GM23338 (cell line): ENCODE results near the gene ICAM1. TPM values are rescaled to one million over a fixed set of nuclear protein-coding genes. Genes with fewer than 3 reads are reported as not detected.

Experiments used
- ATAC-seq: fragments of 200-7000 bp; cut with Tn5 transposase; 3 replicates; pipeline ENCODE4 v1.9.1; 2020
- DNase-seq: peaks from one replicate; pipeline ENCODE4 v3.0.0-alpha.2; 2015; ENCODE audit warnings: low spot score
- H2AFZ ChIP-seq: fragments of 200-600 bp; sonication (generic); 2 replicates; pipeline ENCODE4 v1.8.0; 2016; ENCODE audit warnings: antibody characterized with exemption, mild to moderate bottlenecking, moderate library complexity
- H3F3A ChIP-seq: fragments of 200-600 bp; sonication (generic); replicated peaks from 2 replicates; pipeline ENCODE4 v1.8.0; 2017; ENCODE audit warnings: antibody characterized with exemption, mixed run types, low read depth
- H3K27ac ChIP-seq: fragments of 200-600 bp; sonication (generic); 2 replicates; pipeline ENCODE4 v1.6.1; 2016; ENCODE audit warnings: low read depth
- H3K27me3 ChIP-seq: fragments of 200-600 bp; sonication (generic); 2 replicates; pipeline ENCODE4 v1.8.0; 2016; ENCODE audit warnings: mild to moderate bottlenecking, mixed run types, moderate library complexity; ENCODE audit not compliant: insufficient read depth
- H3K36me3 ChIP-seq: fragments of 200-600 bp; sonication (generic); 2 replicates; pipeline ENCODE4 v1.8.0; 2016; ENCODE audit warnings: mild to moderate bottlenecking; ENCODE audit not compliant: insufficient read depth
- H3K4me1 ChIP-seq: fragments of 200-600 bp; sonication (generic); 2 replicates; pipeline ENCODE4 v1.8.0; 2016; ENCODE audit warnings: mild to moderate bottlenecking, moderate library complexity; ENCODE audit not compliant: insufficient read depth
- H3K4me2 ChIP-seq: fragments of 200-600 bp; sonication (generic); 2 replicates; pipeline ENCODE4 v1.7.1; 2017; ENCODE audit warnings: mixed run types
- H3K4me3 ChIP-seq: fragments of 200-600 bp; sonication (generic); 2 replicates; pipeline ENCODE4 v1.6.1; 2016; ENCODE audit warnings: mixed run types
- H3K79me2 ChIP-seq: fragments of 200-600 bp; sonication (generic); replicated peaks from 2 replicates; pipeline ENCODE4 v1.8.0; 2017; ENCODE audit warnings: mild to moderate bottlenecking; ENCODE audit not compliant: insufficient read depth
- H3K9me2 ChIP-seq: fragments of 200-600 bp; sonication (generic); 2 replicates; pipeline ENCODE4 v1.8.0; 2017; ENCODE audit not compliant: insufficient read depth
- H4K20me1 ChIP-seq: fragments of 200-600 bp; sonication (generic); replicated peaks from 2 replicates; pipeline ENCODE4 v1.8.0; 2017; ENCODE audit warnings: mild to moderate bottlenecking; ENCODE audit not compliant: insufficient read depth
- H3K27ac Mint-ChIP-seq: 2 replicates; pipeline ENCODE4 v1.8.0; 2020; ENCODE audit warnings: inconsistent platforms, mild to moderate bottlenecking, moderate library complexity, mixed read lengths
- H3K27me3 Mint-ChIP-seq: 3 replicates; pipeline ENCODE4 v1.8.0; 2022; ENCODE audit warnings: low read depth, mild to moderate bottlenecking, moderate library complexity, mixed read lengths, inconsistent platforms; ENCODE audit not compliant: insufficient read depth, poor library complexity
- H3K36me3 Mint-ChIP-seq: 3 replicates; pipeline ENCODE4 v1.8.0; 2021; ENCODE audit warnings: low read depth, mild to moderate bottlenecking, inconsistent platforms, moderate library complexity, mixed read lengths
- H3K4me1 Mint-ChIP-seq: 3 replicates; pipeline ENCODE4 v1.8.0; 2020; ENCODE audit warnings: mild to moderate bottlenecking, inconsistent platforms, mixed read lengths
- H3K4me3 Mint-ChIP-seq: 3 replicates; pipeline ENCODE4 v1.8.0; 2021; ENCODE audit warnings: moderate library complexity, mild to moderate bottlenecking, inconsistent platforms, mixed read lengths
- H3K9me3 Mint-ChIP-seq: 3 replicates; pipeline ENCODE4 v1.8.0; 2020; ENCODE audit warnings: moderate library complexity, mild to moderate bottlenecking, inconsistent platforms, mixed read lengths
- CTCF ChIP-seq, 2 experiments: fragments of 200-600 bp in 1 of 2; sonication (generic) in 1 of 2; conservative IDR thresholded peaks; 2 replicates each; pipeline versions ENCODE4 v1.5.1 to v1.6.1; 2016 to 2017; ENCODE audit warnings: antibody characterized with exemption in 2 of 2, low read depth in 2 of 2, mild to moderate bottlenecking in 2 of 2, moderate library complexity in 1 of 2
- ETS1 ChIP-seq: IDR thresholded peaks from 2 replicates; pipeline ENCODE4 v1.6.1; 2016; ENCODE audit warnings: antibody characterized with exemption
- EZH2 ChIP-seq: fragments of 200-600 bp; sonication (generic); IDR thresholded peaks from one replicate; pipeline ENCODE4 v1.8.0; 2017; ENCODE audit warnings: antibody characterized with exemption, mild to moderate bottlenecking, low read depth; ENCODE audit not compliant: unreplicated experiment
- EZH2phosphoT487 ChIP-seq: fragments of 200-600 bp; sonication (generic); IDR thresholded peaks from one replicate; pipeline ENCODE4 v1.8.1; 2018; ENCODE audit warnings: antibody characterized with exemption; ENCODE audit not compliant: unreplicated experiment
- JUNB ChIP-seq: IDR thresholded peaks from one replicate; pipeline ENCODE4 v1.6.1; 2016; ENCODE audit warnings: antibody characterized with exemption; ENCODE audit not compliant: unreplicated experiment
- NANOG ChIP-seq: IDR thresholded peaks from 2 replicates; pipeline ENCODE4 v1.6.1; 2016; ENCODE audit warnings: antibody characterized with exemption, borderline replicate concordance
- POLR2AphosphoS5 ChIP-seq: IDR thresholded peaks from 2 replicates; pipeline ENCODE4 v1.6.1; 2016; ENCODE audit warnings: antibody characterized with exemption, low read depth
- REST ChIP-seq: IDR thresholded peaks from one replicate; pipeline ENCODE4 v1.6.1; 2018; ENCODE audit warnings: antibody characterized with exemption; ENCODE audit not compliant: unreplicated experiment
- ZNF331 ChIP-seq: fragments of 250-450 bp; sonication (Bioruptor Pico); IDR thresholded peaks from 2 replicates; pipeline ENCODE4 v1.5.0; 2020; ENCODE audit warnings: low read depth, mild to moderate bottlenecking, moderate library complexity
- polyA plus RNA-seq: library from polyadenylated mRNA; unstranded; fragments of >200 nt; fragmentation: Nextera tagmentation; extraction: Ambion mirVana; gene quantifications from 2 replicates; pipeline ENCODE4 v1.2.1, GENCODE V29; 2016
- total RNA-seq: library from RNA; depleted of rRNA; stranded (reverse); fragments of >200 nt; shearing (Covaris generic); gene quantifications from 2 replicates; pipeline ENCODE4 v1.2.3, GENCODE V29; 2014

Gene ICAM1
- total and polyA plus RNA-seq, 2 experiments from 2014 or later: 1.6 to 3.5 TPM

GRCh38 chr19:10285393-10285792, 14.5 kb downstream of the ICAM1 start:
- H3K4me3 Mint-ChIP-seq: no peak overlapping the region
- peaks cover 20% of the 10 kb centered on the region; the same call in 2 of the 3 replicates for H3K4me1 Mint-ChIP-seq
- ATAC-seq (no peak), DNase-seq (no peak)
- peaks cover 43% of the 10 kb centered on the region for H3K27me3 Mint-ChIP-seq
- peaks cover 45% of the 10 kb centered on the region for H3K27me3 ChIP-seq
- no peak overlapping the region for H3K4me3 ChIP-seq
- H3K9me3 Mint-ChIP-seq: peaks cover 3% of the 10 kb centered on the region; the same call in 1 of the 3 replicates
- H4K20me1 ChIP-seq: no peaks in the 10 kb centered on the region; the same call in none of the 2 replicates
- H3K4me1 ChIP-seq: peaks cover 11% of the 10 kb centered on the region; the same call in 1 of the 2 replicates
- H3K27ac ChIP-seq: no peak overlapping the region
- H2AFZ ChIP-seq: no peak overlapping the region
- peaks cover 8% of the 10 kb centered on the region; the same call in 2 of the 3 replicates for H3K36me3 Mint-ChIP-seq
- peaks cover 7% of the 10 kb centered on the region; the same call in 1 of the 2 replicates for H3F3A ChIP-seq
- H3K36me3 ChIP-seq: no peaks in the 10 kb centered on the region
- H3K4me2 ChIP-seq: no peak overlapping the region
- no peaks in the 10 kb centered on the region for H3K9me2 ChIP-seq
- TF ChIP-seq ZNF331 (no peak), JUNB (no peak), NANOG (no peak), POLR2AphosphoS5 (no peak), CTCF (conservative IDR thresholded peaks at IDR 0.05; ENCODE audit: low read depth in 2 of 2) (no peak), EZH2phosphoT487 (no peak), ETS1 (no peak)
- no peak overlapping the region for H3K27ac Mint-ChIP-seq
- no peaks in the 10 kb centered on the region for H3K79me2 ChIP-seq

- Mint-ChIP-seq H3K4me1 (peaks cover 28% of the 10 kb centered on the region; the same call in 2 of the 3 replicates), H3K27me3 (peaks cover 59% of the 10 kb centered on the region), H3K27ac (no peak within 1 kb of the TSS), H3K4me3 (peak within 1 kb of the TSS; percentile 68), H3K36me3 (peaks cover 8% of the 10 kb centered on the region; the same call in 2 of the 3 replicates), H3K9me3 (peaks cover 3% of the 10 kb centered on the region; the same call in 1 of the 3 replicates)
- Histone ChIP-seq H3K4me2 (peak within 1 kb of the TSS; percentile 94), H3K79me2 (no peaks in the 10 kb centered on the region), H3K9me2 (no peaks in the 10 kb centered on the region), H4K20me1 (no peaks in the 10 kb centered on the region; the same call in 1 of the 2 replicates), H3K4me1 (peaks cover 24% of the 10 kb centered on the region), H3K27me3 (peaks cover 62% of the 10 kb centered on the region), H3F3A (peaks cover 15% of the 10 kb centered on the region; the same call in 1 of the 2 replicates), H3K4me3 (peak within 1 kb of the TSS; percentile 71), H3K36me3 (no peaks in the 10 kb centered on the region), H3K27ac (no peak within 1 kb of the TSS), H2AFZ (peak within 1 kb of the TSS; percentile 96)
- TF ChIP-seq EZH2 (peak; percentile 49), REST (no peak), CTCF (conservative IDR thresholded peaks at IDR 0.05; ENCODE audit: low read depth in 2 of 2) (0 out of 4 replicates have a peak, but pooled peaks of 1 of the 2 experiments have one; percentile 4)
- DNase-seq (peak; percentile 84), ATAC-seq (peak; percentile 28)
Observed at GRCh38 chr19:10286803-10287737, 16.1 kb downstream of the ICAM1 start, which contains the start of gene ICAM4. ICAM4 (plus strand) TSS chr19:10286955; CDS start chr19:10287013, 58 bp downstream.
